A204.1 (cell line): ENCODE data around the gene PTPA.

Experiments
- FAIRE-seq: peaks from 2 replicates; lab custom pipeline; 2012; peaks lifted over from hg19 to GRCh38; lab: Jason Lieb, UNC

The PTPA gene

GRCh38 chr9:129084087-129084486 lies 27.1 kb upstream of the PTPA start:
- no peak for FAIRE-seq

- no peak for FAIRE-seq
Measured at GRCh38 chr9:129089246-129089645, 22.0 kb upstream of the PTPA start.

DNA sequence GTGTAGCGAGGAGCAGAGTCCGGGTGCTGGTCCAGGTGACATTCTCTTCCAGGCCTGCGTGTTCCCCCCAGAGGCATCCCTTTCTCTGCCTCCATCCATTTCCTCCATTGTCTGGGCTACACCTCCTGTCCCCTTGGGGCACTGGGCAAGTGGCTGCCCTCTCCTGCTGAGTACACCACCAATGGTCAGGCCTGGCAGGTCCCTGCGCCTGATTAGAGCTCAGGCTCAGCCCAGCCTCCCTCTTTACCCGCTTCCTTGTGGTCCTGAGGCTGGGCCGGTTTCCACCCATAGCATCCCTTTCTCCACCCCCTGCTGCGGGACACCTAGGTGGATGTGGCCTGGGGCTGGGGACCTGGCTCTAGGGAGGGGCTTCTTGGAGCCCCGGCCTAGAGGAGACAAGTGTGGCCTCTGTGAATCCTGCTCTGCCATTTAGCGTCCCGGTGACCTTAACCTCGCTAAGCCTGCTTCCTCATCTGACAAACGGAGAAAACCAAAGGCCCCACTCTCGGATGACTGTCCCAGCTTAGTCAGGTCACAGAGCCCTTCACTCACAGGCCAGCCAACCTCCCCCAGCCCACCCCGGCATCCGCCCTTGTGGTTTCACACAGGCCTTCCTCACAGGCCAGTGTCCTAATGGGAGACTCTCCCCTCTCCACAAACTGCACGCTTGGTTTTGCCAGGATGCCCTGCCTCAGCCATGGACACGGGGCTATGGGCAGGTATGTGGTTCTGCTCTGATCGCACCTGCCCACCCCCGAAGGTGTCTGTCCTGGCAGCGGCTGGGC lies 17.4 kb upstream of the PTPA start:
- FAIRE-seq = no peak

- no peak for FAIRE-seq
Measured at GRCh38 chr9:129094387-129095169, 16.6 kb upstream of the PTPA start.

DNA sequence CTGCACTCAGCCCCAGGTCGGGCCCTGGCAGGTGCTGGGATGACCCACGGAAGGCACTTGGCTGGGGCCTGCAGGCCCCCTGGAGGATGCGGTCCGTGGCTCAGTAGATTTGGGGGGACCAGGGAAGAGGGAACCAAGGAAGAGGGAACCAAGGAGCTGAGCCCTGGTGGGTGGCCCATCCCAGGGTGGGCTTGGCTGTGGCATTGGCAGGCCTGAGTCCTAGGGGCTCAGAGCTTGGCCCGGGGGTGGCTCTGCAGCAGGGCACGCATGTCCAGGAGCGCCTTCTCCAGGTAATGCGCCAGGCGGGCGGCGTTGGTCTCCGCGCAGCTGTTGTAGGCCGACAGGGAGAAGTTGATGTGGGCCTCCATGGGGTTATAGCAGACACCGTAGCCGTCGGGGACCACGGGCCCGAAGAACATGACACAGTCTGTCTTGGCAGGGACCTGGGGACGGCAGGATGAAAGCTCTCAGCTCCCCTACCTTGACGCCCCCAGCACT lies 16.0 kb upstream of the PTPA start:
- no peak for FAIRE-seq

GRCh38 chr9:129095908-129096307 lies 15.3 kb upstream of the PTPA start:
- no peak for FAIRE-seq

GRCh38 chr9:129097671-129098306 lies 13.4 kb upstream of the PTPA start:
- no peak for FAIRE-seq

DNA sequence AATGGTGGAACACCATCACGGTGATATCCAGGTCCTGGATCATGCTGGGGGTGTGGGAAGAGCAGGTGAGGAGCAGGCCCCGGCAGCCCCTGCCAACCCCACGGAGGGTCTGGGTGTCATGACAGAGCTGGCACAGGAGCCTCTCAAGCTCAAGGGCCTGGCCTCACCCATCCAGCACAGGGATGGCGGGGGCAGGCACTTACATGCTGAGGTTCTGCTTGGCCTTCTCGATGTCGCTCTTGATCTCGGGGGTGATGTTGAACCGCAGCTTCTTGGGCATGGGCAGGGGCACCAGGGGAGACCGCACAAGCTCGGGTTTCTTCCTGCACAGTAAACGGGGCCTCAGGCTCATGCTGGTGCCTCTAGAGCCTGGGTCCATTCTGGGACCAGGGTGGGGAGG lies 12.9 kb upstream of the PTPA start:
- no peak for FAIRE-seq

GRCh38 chr9:129100383-129101169 lies 10.6 kb upstream of the PTPA start:
- no peak for FAIRE-seq

- FAIRE-seq = no peak
Measured at GRCh38 chr9:129101279-129101678, 9.9 kb upstream of the PTPA start.

DNA sequence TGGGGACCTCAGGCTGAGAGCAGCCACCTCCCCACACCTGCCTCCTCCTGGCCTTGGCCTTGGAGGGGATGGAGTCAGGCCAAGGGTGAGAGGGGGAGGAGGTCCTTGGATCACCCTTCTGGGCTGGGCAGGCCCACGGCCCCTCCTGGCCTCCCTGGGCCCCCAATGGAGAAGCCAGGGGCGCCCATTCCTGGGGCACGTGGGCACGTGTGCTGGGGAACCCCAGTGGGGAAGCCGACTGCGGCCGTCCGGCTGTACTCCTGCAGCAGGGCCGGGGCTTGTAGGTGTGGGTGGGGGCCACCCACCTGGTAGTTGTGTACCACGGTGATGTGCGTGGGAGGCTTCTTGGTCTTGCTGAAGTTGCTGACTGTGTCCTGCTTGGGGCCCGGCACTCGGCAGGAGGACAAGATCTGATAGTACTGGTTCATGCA lies 9.1 kb upstream of the PTPA start:
- FAIRE-seq = no peak

- FAIRE-seq = no peak
Measured at GRCh38 chr9:129102791-129103594, 8.2 kb upstream of the PTPA start.

GRCh38 chr9:129103595-129103965 lies 7.6 kb upstream of the PTPA start:
- FAIRE-seq = no peak

GRCh38 chr9:129104051-129104450 lies 7.2 kb upstream of the PTPA start:
- no peak for FAIRE-seq

- FAIRE-seq = no peak
Measured at GRCh38 chr9:129105857-129106694, 5.1 kb upstream of the PTPA start.

DNA sequence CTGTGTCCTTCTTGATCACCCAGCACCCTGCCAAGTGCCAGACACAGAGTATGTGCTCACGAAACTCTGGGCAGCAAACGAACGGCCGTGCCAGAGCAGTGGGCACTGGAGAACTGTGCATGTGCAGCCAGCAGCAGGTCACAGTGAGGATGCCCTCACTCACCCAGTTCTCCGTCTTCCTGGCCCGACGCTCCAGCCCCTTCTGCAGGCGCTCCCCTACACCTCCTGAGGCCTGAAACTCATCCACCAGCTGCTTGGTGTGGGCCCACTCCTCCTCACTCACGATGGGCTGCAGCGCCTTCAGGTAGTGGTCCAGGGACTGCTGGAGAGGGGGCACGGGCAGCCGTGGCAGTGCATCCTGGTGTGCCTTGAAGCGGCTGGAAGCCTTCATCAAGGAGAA lies 3.6 kb upstream of the PTPA start:
- FAIRE-seq = no peak

GRCh38 chr9:129108083-129108804 lies 3.0 kb upstream of the PTPA start:
- FAIRE-seq = no peak

DNA sequence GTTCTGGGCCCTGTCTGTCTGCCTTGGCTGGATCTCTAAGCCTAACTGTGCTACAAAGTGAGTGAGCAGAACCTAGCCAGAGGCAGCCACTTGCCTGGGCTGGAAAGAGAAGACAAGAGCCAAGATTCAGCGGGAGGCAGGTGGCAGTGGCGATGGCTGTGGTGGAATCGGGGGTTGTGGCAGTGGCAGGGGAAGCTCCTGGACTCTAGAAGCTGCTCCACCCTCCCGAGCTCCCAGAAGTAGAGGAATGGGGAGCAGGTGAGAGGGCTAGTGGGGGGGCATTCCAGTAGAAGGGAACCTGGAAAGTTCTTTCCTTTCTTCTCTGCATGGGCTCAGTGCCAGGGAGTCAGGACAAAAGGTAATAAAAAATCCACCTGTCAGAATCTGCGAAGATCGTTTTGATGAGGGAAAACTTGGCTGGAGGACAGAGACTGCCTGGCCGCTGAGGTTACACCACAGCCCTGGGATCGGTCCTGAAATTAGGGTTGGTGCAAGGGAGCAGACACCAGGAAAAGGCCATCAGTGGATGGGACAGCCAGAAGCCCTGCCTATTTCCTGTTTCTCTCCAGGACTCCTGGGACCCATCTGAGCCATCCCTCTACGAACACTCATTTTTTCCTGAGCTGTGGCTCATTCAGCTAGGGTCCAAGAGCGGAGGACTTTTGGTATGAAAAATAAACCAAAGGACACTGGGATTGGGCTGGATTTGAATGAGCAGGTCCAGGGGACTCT lies 2.2 kb upstream of the PTPA start:
- FAIRE-seq = no peak

GRCh38 chr9:129109537-129109903 lies 1.7 kb upstream of the PTPA start:
- FAIRE-seq = no peak
